GM18907 (cell line): ENCODE data around the gene GRID1.
"Not testable (repeated sequence)": the region's sequence is repeated elsewhere in the genome, so short reads cannot be mapped to it uniquely, and the experiment has no call there.

Source experiments
- ATAC-seq: cut with Tn5 transposase; IDR thresholded peaks from one replicate; pipeline ENCODE4 v1.9.1; 2021; ENCODE audit warnings: mild to moderate bottlenecking, moderate library complexity; ENCODE audit not compliant: unreplicated experiment

Gene GRID1

GRCh38 chr10:86255405-86256251 is 111.0 kb downstream of the GRID1 start:
- ATAC-seq, result no peak

GRCh38 chr10:86254526-86255174 is 111.9 kb downstream of the GRID1 start:
- ATAC-seq, result no peak

GRCh38 chr10:86254081-86254480 is 112.5 kb downstream of the GRID1 start:
- ATAC-seq, result no peak

GRCh38 chr10:86253091-86254072 is 113.2 kb downstream of the GRID1 start:
- ATAC-seq, result no peak

GRCh38 chr10:86252556-86252955 is 114.0 kb downstream of the GRID1 start:
- ATAC-seq, result no peak

GRCh38 chr10:86252079-86252478 is 114.5 kb downstream of the GRID1 start:
- ATAC-seq, result no peak

GRCh38 chr10:86251426-86251825 is 115.2 kb downstream of the GRID1 start:
- no peak for ATAC-seq

- no peak for ATAC-seq
These were observed 116.2 kb downstream of the GRID1 start for GRCh38 chr10:86250399-86250798.

- no peak for ATAC-seq
These were observed 116.8 kb downstream of the GRID1 start for GRCh38 chr10:86249794-86250193.

GRCh38 chr10:86248062-86248461 is 118.5 kb downstream of the GRID1 start:
- ATAC-seq, result no peak

- no peak for ATAC-seq
These were observed 119.0 kb downstream of the GRID1 start for GRCh38 chr10:86247588-86247987.

GRCh38 chr10:86247073-86247472 is 119.5 kb downstream of the GRID1 start:
- ATAC-seq, result no peak

- no peak for ATAC-seq
These were observed 120.2 kb downstream of the GRID1 start for GRCh38 chr10:86246279-86246940.

GRCh38 chr10:86245015-86245394 is 121.6 kb downstream of the GRID1 start:
- ATAC-seq, result no peak

- ATAC-seq, result no peak
These were observed 122.1 kb downstream of the GRID1 start for GRCh38 chr10:86244297-86245014.

- no peak for ATAC-seq
These were observed 122.9 kb downstream of the GRID1 start for GRCh38 chr10:86243651-86244155.

- ATAC-seq, result no peak
These were observed 123.8 kb downstream of the GRID1 start for GRCh38 chr10:86242761-86243160.

- not testable (repeated sequence) for ATAC-seq
These were observed 128.5 kb downstream of the GRID1 start for GRCh38 chr10:86238089-86238488.

- no peak for ATAC-seq
These were observed 131.9 kb downstream of the GRID1 start for GRCh38 chr10:86234541-86235270.
